GM18909 (cell line): ENCODE measurements around the gene ISL2.

Experiments used
- ATAC-seq: cut with Tn5 transposase; IDR thresholded peaks from one replicate; pipeline ENCODE4 v1.9.1; 2021; ENCODE audit warnings: mild to moderate bottlenecking; ENCODE audit not compliant: unreplicated experiment, poor library complexity

Gene ISL2

DNA sequence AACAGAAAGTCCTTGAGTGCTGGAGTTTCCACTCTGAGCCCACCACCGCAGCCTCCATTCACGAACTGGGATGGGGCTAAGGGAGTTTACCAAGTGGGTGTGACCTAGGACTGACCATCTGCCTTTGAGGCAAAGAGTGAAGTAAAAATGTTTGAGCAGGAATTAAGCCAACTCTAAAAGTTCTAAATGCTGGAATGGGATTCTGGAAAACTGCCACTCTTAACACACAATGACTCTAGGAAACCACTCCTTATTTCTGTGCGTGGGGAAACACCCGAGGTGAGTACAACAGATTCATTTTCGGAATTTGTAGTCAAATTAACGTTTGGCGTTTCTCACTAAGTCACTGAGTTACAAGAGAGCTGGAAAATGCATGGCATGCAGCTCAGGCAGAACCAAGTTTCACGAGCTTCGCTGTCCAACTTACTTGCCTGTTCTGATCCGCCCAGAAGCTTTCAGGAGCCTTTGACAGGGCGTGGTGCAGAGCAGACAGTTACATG lies 31.6 kb downstream of the ISL2 start:
- no peak for ATAC-seq

DNA sequence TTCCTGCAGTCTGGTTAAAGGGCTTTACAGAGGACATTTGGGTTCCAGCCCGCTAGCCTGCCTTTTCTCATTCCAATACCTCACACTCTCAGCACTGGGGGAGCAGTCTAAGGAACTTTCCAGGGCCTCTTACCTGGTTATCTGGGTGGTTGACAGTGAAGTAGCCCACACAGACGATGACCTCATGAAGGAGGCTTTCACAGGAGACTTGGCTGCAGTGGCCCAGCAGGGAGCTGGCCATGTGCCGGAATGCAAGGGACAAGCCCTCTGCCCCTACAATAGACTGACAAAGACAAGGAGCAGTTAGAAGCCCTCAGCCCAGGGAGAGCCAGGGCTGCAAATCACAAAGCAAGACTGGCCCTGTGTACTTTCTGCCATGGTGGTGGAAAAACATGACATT lies 39.5 kb downstream of the ISL2 start:
- ATAC-seq: no peak

DNA sequence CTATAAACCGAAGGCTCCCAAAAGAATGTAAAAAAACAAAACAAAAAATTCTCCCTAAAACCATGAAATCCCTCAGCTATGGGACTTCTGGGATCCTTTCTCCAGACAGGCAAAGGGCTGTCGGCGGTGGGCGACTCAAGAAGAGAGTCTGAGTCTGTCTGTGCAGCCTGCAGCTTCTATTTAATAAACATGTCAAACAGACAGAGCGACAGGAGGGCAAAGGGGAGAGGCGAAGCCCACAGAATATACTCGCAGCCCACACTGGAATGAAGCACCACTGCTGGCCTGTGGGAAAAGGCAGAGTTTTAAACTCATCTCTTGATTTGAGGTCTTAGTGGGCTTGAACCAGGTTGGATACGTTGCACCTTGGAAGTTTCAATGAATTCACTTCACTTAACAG lies 40.2 kb downstream of the ISL2 start:
- no peak for ATAC-seq

DNA sequence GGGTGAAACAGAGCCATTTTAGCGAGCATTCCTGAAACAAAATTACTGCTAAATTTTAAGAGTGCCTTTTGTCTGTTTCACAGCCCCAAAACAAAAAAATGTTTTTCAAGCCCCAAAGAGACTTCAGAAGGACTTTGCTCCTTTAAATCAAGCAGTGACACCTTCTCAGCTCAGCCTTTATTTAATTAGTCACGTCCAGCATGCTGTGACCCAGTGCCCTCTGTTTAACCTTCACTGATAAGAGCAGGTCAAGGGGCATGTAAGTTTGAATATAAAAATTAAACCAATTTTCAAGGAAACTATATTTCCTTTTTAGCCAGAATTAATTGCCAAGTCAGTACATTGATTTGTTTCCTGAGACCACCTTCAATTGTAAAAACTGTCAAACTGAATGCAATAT lies 40.6 kb downstream of the ISL2 start:
- no peak for ATAC-seq

DNA sequence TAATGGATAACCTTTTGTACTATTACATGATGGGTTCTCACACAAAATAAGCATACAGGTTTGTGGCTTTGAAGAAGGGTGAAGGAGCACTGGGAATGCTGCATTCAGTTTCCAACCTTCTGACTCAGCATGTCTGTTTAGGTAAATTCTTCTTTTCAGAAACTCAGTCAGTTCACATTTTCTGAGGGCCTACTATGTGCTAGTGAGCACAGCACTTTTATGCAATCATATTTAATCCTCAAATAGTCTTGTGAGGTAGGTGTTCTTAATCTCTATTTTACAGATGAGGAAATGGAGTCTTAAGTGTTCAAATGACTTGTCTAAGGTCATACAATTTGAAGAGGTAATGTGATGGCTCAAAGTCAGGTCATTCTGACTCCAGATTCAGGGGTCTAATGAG lies 41.2 kb downstream of the ISL2 start:
- no peak for ATAC-seq

DNA sequence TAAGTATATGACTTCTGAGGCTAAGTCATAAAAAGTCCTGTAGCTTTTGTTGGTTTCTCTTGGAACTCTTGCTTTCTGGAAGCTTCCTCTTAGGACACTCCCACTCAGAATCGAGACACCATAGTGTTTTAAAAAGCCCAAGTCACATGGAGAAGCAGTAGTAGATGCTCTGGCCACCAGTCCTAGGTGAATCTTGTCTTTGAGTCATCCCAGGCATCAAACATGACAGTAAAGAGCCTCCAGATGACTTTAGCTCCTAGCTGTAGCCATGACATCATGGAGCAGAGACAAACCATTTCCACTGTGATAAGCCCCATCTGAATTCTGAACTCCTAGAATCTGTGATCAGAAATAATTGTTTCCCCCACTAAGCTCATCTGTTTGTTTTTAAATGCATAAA lies 42.1 kb downstream of the ISL2 start:
- no peak for ATAC-seq

DNA sequence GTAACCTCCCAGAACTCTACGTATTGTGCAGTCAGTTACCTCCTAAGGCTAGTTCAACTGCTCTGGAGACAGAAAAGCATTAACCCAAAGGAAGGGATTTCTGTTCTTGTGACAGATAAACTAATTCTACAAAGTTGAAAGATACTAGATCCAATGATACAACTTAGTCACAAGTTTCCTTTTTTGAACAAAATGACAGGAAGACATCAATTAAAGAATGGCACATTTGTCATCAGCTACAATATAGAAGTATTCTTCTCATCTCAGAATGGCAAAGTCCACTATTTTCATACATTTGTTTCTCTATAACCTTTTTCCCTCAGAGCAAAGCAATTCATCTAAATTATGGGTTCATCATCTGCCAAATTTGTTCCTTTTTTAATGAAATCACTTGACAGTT lies 43.7 kb downstream of the ISL2 start:
- ATAC-seq: no peak

DNA sequence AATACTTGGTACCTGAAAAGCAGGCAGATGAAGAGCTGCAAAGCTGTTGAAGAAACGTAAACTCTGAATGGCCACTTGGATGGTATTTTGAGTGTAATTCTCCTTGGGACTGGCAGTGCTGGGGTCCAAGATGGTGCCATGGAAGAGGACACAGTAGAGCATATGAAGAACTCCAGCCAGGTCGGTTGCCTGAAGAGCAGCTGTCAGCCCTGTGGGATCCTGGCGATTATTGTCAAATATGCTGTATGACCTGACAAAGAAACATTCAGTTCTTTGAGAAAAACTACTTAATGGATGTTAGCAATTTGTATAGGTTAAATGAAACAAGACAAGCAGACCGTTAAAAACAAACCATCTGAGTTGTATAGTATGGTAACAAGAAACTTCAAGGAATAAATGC lies 44.8 kb downstream of the ISL2 start:
- no peak for ATAC-seq

DNA sequence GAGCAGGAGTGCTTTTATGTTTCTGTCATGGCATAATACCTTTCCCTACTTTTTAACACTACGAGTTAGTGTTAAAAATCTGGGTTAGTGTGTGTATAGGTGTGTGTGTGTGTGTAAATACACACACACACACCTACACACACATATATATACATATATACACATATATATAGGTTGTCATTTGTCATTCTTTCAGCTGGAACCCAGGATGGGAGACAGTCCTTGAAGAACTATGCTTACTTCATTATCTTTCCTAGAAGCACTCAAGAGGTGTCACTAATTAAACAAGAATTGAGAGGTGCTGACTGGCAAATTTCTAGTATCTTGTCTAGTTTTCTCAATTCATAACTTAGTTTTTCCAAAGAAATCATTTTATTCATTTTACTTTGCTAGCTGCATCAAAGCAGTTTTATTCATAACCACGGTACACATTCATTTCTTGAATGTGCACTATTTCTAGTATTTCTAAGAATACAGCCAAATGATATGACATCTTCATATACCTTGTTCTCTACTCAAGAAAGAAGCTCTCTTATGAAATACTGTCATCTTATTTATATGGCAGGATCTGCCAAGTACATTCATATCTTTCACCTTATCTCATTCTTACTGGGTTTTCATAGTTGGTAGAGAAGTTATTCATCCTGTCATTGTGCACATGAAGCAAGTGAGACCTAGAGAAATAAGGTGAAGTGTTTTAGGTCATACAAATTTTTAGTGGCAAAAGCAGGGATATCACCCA lies 46.6 kb downstream of the ISL2 start:
- no peak for ATAC-seq

DNA sequence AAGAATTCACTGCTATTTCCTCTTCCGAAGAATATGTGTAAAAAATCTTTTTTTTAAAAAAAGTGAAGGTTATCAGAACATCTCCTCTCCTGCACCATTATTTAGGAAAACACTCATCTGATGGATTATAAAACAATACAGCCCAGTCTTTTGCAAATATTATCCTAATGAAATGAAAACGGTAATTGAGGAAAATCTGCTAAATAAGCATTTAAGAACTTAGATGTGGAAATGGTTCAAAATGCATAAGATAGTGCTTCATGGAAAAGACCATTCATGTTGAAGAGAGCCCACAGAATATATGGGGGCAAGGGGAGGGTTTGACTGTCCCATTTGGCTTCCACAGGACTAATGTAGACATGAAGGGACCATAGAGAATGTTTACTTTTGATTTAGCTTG lies 47.8 kb downstream of the ISL2 start:
- ATAC-seq: no peak

DNA sequence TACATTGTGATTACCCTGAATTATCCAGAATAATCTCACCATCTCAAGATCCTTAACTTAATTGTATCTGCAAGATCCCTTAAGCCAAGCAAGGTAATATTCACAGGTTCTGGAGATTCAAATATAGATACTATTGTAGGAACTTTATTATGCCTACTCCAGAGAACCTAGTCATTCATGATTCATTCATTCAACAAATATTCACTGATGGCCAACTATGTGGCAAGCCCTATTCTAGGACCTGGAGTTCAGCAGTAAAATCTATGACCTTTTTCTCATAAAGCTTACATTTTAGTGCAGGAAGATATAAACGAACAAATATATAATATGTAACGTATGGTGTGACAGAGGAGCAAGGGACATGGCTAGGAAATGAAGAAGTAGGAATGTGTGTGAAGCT lies 49.6 kb downstream of the ISL2 start:
- no peak for ATAC-seq

DNA sequence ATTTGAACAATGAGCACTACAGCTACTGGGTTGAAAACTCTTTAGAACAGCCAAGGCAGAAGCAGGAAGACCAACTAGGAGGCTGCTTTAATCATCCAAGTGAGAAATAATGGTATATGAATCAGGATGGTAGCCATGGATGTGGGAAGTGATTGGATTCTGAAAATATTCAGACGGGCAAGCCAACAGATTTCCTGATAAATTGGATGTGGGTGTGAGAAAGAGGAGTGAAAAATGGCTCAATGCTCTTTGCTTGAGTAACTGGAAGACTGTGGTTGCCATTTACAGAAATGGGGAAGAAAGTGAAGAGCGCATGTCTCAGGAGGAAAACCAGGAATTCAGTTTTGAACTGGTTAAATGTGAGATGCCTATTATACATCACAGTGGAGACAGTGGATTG lies 50.4 kb downstream of the ISL2 start:
- ATAC-seq: no peak

DNA sequence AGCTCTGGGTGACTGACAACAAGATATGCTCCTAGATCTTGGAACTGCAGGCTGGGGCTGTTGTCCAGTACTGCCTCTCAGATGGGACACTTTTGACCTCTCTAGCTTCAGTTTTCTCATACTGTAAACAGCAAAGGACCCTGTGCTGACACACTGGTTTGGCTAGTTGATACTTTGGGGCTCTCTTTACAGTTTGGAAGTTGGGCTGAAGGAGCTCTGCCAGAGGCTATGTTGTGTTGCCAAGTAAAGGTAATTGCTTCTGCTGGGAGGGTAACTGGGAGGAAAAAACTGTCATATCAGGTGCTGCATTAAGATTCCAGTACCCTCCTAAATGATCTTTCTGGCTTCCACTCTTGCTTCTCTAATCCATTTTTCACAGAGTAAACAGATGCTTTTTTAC lies 54.0 kb downstream of the ISL2 start:
- ATAC-seq: no peak

DNA sequence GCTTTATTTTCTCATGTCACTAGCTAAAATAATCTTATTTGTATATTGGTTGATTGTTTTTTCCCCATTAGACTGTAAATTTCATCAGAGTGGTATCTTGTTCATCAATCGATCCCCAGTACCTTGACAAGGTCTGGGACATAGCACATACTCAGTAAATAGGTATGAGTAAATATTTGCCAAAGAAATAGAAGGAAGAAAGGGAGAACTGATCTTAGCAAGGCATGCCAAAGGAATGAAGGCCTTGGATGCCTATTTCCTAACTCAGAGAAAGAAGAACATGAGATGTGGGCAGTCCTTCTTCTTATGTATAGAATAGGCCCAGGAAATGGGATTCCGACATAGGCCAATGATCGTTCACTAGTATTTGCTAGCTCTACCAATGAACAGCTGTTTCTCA lies 54.7 kb downstream of the ISL2 start:
- no peak for ATAC-seq

DNA sequence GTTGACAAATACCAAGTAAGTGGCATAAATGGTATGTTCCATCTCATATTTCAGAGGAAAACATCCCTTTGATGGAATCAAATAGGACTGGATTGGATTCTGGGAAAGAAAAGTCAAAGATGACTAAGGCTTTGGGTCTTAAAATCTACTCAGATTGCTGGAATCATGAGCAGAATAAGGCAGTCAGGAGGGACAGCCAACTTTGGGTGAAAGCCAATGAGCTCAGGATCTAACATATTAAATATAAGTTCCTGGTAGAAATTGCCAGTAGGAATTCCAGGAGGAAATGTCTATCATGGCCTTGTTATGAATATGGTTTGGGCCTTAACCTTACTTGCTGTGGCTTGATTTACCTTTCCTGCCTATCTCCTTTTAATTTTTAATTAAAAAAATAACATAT lies 55.3 kb downstream of the ISL2 start:
- no peak for ATAC-seq
